ENCODE results near the gene RGS4. TPM values are rescaled to one million over a fixed set of nuclear protein-coding genes. Genes with fewer than 3 reads are reported as not detected.

Gene RGS4
- polyA plus RNA-seq, 2 donors = 0.33 to 0.39 TPM

DNA sequence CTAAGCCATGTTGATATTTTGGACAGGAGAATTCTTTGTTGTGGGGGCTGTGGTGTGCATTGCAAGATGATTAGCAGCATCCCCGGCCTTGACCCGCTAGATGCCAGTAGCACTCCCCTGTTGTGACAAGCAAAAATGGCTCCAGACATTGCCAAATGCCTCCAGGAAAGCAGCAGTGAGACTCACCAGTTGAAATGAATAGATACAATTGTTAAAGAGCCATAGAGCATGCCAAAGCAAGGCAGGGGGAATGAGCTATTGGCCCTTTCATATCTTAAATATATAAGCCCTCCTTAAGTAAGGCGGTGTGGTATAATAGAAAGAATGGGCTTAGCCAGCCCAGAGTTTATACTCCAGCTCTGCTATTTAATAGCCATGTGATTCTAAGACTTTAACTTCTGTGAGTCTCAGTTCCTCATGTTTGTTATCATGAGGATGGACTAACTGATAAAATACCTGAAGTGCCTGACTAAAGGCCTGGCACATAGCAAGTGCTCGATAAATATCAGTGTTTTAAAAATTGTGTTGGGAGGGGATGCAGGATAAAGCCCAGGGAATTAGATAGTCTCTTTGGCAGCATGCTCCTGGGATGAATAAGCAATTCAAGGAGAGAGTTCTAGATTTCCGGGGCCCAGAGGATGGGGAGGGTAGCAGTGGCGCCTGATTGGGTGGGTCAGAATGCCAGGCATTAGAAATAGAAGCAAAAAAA is 21.1 kb upstream of the RGS4 start:
- Histone ChIP-seq H3K27ac (ENCODE audit: low read depth in 2 of 2, low read length in 1 of 2) (no peak overlapping the region), H3K36me3 (ENCODE audit: control insufficient read depth in 2 of 2, insufficient read depth in 2 of 2, low read length in 1 of 2) (no peaks in the 10 kb centered on the region), H3K9me3 (ENCODE audit: control insufficient read depth in 2 of 2, insufficient read depth in 1 of 2, low read depth in 1 of 2, low read length in 1 of 2) (no peaks in the 10 kb centered on the region), H3K27me3 (ENCODE audit: control insufficient read depth in 1 of 2, insufficient read depth in 2 of 2, low read length in 2 of 2) (no peaks in the 10 kb centered on the region), H3K4me1 (ENCODE audit: control insufficient read depth in 2 of 2, insufficient read depth in 2 of 2, low read length in 1 of 2) (no peaks in the 10 kb centered on the region), H3K4me3 (ENCODE audit: low read depth in 1 of 2, low read length in 2 of 2) (no peak overlapping the region)
- 76 to 80% methylated on average over 6 of the region's 6 CpGs for WGBS, 2 donors

DNA sequence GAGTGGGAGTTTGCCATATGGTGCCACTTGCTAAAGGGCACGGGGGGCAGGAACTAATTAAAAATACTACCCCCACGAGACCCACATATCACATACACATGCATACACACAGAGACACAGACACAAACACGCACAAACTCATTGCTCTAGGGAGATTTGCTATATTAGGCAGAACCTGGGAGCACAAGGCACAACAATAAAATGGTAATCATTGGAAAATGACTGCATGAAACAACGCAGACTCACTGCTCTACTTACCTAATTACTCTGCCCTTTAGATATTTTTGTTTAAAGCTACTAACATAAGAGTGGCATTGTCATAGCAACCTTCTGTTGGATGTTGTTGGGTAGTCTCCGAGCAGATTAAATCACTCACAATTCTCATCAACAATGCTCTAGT is 20.3 kb upstream of the RGS4 start:
- 68 to 73% methylated on average over 5 of the region's 5 CpGs for WGBS, 2 donors
- Histone ChIP-seq H3K27me3 (ENCODE audit: control insufficient read depth in 1 of 2, insufficient read depth in 2 of 2, low read length in 2 of 2) (no peaks in the 10 kb centered on the region), H3K9me3 (ENCODE audit: control insufficient read depth in 2 of 2, insufficient read depth in 1 of 2, low read depth in 1 of 2, low read length in 1 of 2) (no peaks in the 10 kb centered on the region), H3K4me1 (ENCODE audit: control insufficient read depth in 2 of 2, insufficient read depth in 2 of 2, low read length in 1 of 2) (no peaks in the 10 kb centered on the region), H3K27ac (ENCODE audit: low read depth in 2 of 2, low read length in 1 of 2) (no peak overlapping the region), H3K36me3 (ENCODE audit: control insufficient read depth in 2 of 2, insufficient read depth in 2 of 2, low read length in 1 of 2) (no peaks in the 10 kb centered on the region), H3K4me3 (ENCODE audit: low read depth in 1 of 2, low read length in 2 of 2) (no peak overlapping the region)

DNA sequence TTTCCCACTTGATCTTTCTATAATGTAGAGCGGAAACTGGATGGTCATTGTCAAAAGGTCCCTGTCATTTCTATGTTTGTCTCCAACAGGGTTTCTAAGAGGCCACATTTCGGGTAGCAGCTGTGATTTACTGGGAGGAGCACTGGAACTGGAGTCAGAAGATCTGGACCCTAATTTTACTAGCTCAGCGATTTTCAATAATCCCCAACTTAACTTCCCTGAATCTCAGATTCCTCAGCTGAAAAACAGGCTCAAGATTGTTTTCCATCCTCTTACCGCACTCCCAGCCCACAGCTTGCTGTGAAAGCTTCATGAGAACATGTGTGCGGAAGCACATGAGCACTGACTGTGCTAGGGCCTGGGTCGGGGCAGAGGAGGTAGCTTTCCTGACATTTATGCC is 19.9 kb upstream of the RGS4 start:
- WGBS, 2 donors = 88 to 91% methylated on average over 6 of the region's 6 CpGs
- Histone ChIP-seq H3K4me3 (ENCODE audit: low read depth in 1 of 2, low read length in 2 of 2) (no peak overlapping the region), H3K27me3 (ENCODE audit: control insufficient read depth in 1 of 2, insufficient read depth in 2 of 2, low read length in 2 of 2) (no peaks in the 10 kb centered on the region), H3K27ac (ENCODE audit: low read depth in 2 of 2, low read length in 1 of 2) (no peak overlapping the region), H3K9me3 (ENCODE audit: control insufficient read depth in 2 of 2, insufficient read depth in 1 of 2, low read depth in 1 of 2, low read length in 1 of 2) (no peaks in the 10 kb centered on the region), H3K4me1 (ENCODE audit: control insufficient read depth in 2 of 2, insufficient read depth in 2 of 2, low read length in 1 of 2) (no peaks in the 10 kb centered on the region), H3K36me3 (ENCODE audit: control insufficient read depth in 2 of 2, insufficient read depth in 2 of 2, low read length in 1 of 2) (no peaks in the 10 kb centered on the region)

DNA sequence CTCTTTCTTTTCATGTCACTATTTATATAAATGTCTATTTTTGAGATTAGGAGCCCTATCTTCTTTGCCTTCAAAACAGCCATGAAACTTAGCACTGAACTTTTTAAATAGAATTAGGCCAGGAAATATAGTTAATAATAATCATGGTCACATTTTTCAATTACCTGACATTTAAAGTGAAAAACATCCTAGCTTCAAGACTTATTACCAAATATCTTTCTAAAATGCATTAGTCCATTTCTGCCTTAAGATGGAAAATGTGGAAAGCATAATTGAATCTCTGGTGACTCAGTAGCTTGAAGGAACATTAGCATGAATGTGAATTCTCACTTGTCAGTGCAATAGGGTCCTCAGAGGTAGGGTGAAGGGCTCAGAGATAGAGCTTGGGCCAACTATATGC is 18.7 kb upstream of the RGS4 start:
- Histone ChIP-seq H3K27ac (ENCODE audit: low read depth in 2 of 2, low read length in 1 of 2) (no peak overlapping the region), H3K36me3 (ENCODE audit: control insufficient read depth in 2 of 2, insufficient read depth in 2 of 2, low read length in 1 of 2) (no peaks in the 10 kb centered on the region)

DNA sequence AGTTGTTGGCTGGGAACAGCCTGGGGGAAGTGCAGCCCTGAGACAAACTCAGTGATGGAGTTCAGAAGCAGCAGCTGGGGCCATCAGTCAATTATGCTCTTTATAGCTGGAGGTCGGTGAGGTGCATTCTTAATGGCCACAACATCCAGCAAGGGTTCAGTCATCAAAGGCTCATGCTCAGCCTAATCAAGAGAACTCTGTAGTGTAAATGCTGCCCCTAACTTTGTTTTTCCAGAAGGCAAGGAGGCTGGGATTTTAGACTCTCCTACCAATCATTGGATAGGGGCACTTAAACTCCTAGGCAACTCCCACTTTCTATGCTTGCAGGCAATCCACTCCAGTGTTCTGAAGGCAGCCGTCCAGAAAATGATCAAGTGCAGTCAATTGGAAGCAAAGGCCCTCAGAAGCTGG is 15.0 kb upstream of the RGS4 start:
- 52 to 63% methylated on average over 2 of the region's 2 CpGs for WGBS, 2 donors
- Histone ChIP-seq H3K27ac (ENCODE audit: low read depth in 2 of 2, low read length in 1 of 2) (no peak overlapping the region), H3K4me3 (ENCODE audit: low read depth in 1 of 2, low read length in 2 of 2) (no peak overlapping the region), H3K27me3 (ENCODE audit: control insufficient read depth in 1 of 2, insufficient read depth in 2 of 2, low read length in 2 of 2) (no peaks in the 10 kb centered on the region), H3K4me1 (ENCODE audit: control insufficient read depth in 2 of 2, insufficient read depth in 2 of 2, low read length in 1 of 2) (no peaks in the 10 kb centered on the region), H3K36me3 (ENCODE audit: control insufficient read depth in 2 of 2, insufficient read depth in 2 of 2, low read length in 1 of 2) (no peaks in the 10 kb centered on the region), H3K9me3 (ENCODE audit: control insufficient read depth in 2 of 2, insufficient read depth in 1 of 2, low read depth in 1 of 2, low read length in 1 of 2) (no peaks in the 10 kb centered on the region)

More for the DNA sequence above, 18.7 kb upstream of the RGS4 start:
- H3K27me3 ChIP-seq (ENCODE audit: control insufficient read depth in 1 of 2, insufficient read depth in 2 of 2, low read length in 2 of 2) = no peaks in the 10 kb centered on the region
- no peak overlapping the region for H3K4me3 ChIP-seq (ENCODE audit: low read depth in 1 of 2, low read length in 2 of 2)
- no peaks in the 10 kb centered on the region for H3K9me3 ChIP-seq (ENCODE audit: control insufficient read depth in 2 of 2, insufficient read depth in 1 of 2, low read depth in 1 of 2, low read length in 1 of 2)
- no peaks in the 10 kb centered on the region for H3K4me1 ChIP-seq (ENCODE audit: control insufficient read depth in 2 of 2, insufficient read depth in 2 of 2, low read length in 1 of 2)

DNA sequence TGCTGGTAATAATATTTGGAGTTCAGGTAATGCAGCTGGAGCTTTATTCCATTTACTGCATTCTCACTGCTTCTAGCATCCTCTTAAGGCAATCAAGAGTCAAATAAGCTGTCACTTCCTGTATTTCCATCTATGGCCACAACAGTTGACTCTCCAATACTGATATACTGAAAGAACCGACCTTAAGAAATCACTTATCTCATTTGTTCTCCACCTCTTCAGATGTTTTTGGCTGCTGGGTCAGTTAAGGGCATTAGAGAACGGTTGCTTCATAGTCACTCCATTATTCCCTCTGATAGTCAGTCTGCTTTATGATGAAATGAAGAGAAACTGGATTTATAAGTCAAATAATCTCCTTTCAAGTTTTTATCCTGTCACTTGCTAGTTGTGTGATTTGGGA is 14.2 kb upstream of the RGS4 start:
- Histone ChIP-seq H3K4me1 (ENCODE audit: control insufficient read depth in 2 of 2, insufficient read depth in 2 of 2, low read length in 1 of 2) (no peaks in the 10 kb centered on the region), H3K4me3 (ENCODE audit: low read depth in 1 of 2, low read length in 2 of 2) (no peak overlapping the region), H3K36me3 (ENCODE audit: control insufficient read depth in 2 of 2, insufficient read depth in 2 of 2, low read length in 1 of 2) (no peaks in the 10 kb centered on the region), H3K27ac (ENCODE audit: low read depth in 2 of 2, low read length in 1 of 2) (no peak overlapping the region), H3K27me3 (ENCODE audit: control insufficient read depth in 1 of 2, insufficient read depth in 2 of 2, low read length in 2 of 2) (no peaks in the 10 kb centered on the region), H3K9me3 (ENCODE audit: control insufficient read depth in 2 of 2, insufficient read depth in 1 of 2, low read depth in 1 of 2, low read length in 1 of 2) (no peaks in the 10 kb centered on the region)
- 32 to 46% methylated on average over 2 of the region's 2 CpGs for WGBS, 2 donors

DNA sequence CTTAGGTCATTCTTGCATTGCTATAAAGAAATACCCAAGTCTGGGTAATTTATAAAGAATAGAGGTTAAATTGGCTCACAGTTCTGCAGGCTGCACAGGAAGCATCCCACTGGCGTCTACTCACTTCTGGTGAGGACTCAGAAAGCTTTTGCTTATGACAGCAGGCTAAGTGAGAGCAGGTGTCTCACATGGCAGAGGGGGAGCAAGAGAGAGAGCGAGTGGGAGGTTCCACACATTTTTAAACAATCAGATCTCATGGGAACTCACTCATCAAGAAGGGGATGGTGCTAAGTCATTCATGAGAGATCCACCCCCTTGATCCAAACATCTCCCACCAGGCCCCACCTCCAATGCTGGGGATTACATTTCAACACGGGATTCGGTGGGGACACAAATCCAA is 13.6 kb upstream of the RGS4 start:
- H3K27ac ChIP-seq (ENCODE audit: low read depth in 2 of 2, low read length in 1 of 2) = no peak overlapping the region
- H3K4me1 ChIP-seq (ENCODE audit: control insufficient read depth in 2 of 2, insufficient read depth in 2 of 2, low read length in 1 of 2) = no peaks in the 10 kb centered on the region
- WGBS, 2 donors = 64 to 75% methylated on average over 4 of the region's 4 CpGs

GRCh38 chr1:163056831-163057230 is 12.3 kb upstream of the RGS4 start:
- Histone ChIP-seq H3K27ac (ENCODE audit: low read depth in 2 of 2, low read length in 1 of 2) (no peak overlapping the region), H3K4me3 (ENCODE audit: low read depth in 1 of 2, low read length in 2 of 2) (no peak overlapping the region), H3K27me3 (ENCODE audit: control insufficient read depth in 1 of 2, insufficient read depth in 2 of 2, low read length in 2 of 2) (no peaks in the 10 kb centered on the region), H3K4me1 (ENCODE audit: control insufficient read depth in 2 of 2, insufficient read depth in 2 of 2, low read length in 1 of 2) (no peaks in the 10 kb centered on the region), H3K9me3 (ENCODE audit: control insufficient read depth in 2 of 2, insufficient read depth in 1 of 2, low read depth in 1 of 2, low read length in 1 of 2) (no peaks in the 10 kb centered on the region), H3K36me3 (ENCODE audit: control insufficient read depth in 2 of 2, insufficient read depth in 2 of 2, low read length in 1 of 2) (no peaks in the 10 kb centered on the region)

More for the DNA sequence above, 13.6 kb upstream of the RGS4 start:
- Histone ChIP-seq H3K27me3 (ENCODE audit: control insufficient read depth in 1 of 2, insufficient read depth in 2 of 2, low read length in 2 of 2) (no peaks in the 10 kb centered on the region), H3K36me3 (ENCODE audit: control insufficient read depth in 2 of 2, insufficient read depth in 2 of 2, low read length in 1 of 2) (no peaks in the 10 kb centered on the region), H3K4me3 (ENCODE audit: low read depth in 1 of 2, low read length in 2 of 2) (no peak overlapping the region), H3K9me3 (ENCODE audit: control insufficient read depth in 2 of 2, insufficient read depth in 1 of 2, low read depth in 1 of 2, low read length in 1 of 2) (no peaks in the 10 kb centered on the region)

- Histone ChIP-seq H3K4me3 (ENCODE audit: low read depth in 1 of 2, low read length in 2 of 2) (no peak overlapping the region), H3K27me3 (ENCODE audit: control insufficient read depth in 1 of 2, insufficient read depth in 2 of 2, low read length in 2 of 2) (no peaks in the 10 kb centered on the region), H3K9me3 (ENCODE audit: control insufficient read depth in 2 of 2, insufficient read depth in 1 of 2, low read depth in 1 of 2, low read length in 1 of 2) (no peaks in the 10 kb centered on the region), H3K4me1 (ENCODE audit: control insufficient read depth in 2 of 2, insufficient read depth in 2 of 2, low read length in 1 of 2) (no peaks in the 10 kb centered on the region), H3K36me3 (ENCODE audit: control insufficient read depth in 2 of 2, insufficient read depth in 2 of 2, low read length in 1 of 2) (no peaks in the 10 kb centered on the region), H3K27ac (ENCODE audit: low read depth in 2 of 2, low read length in 1 of 2) (no peak overlapping the region)
- WGBS, 2 donors = 68 to 74% methylated on average over 1 of the region's 1 CpG
Measured at GRCh38 chr1:163060343-163061007, 8.7 kb upstream of the RGS4 start.

GRCh38 chr1:163063143-163063542 is 6.0 kb upstream of the RGS4 start:
- Histone ChIP-seq H3K4me1 (ENCODE audit: control insufficient read depth in 2 of 2, insufficient read depth in 2 of 2, low read length in 1 of 2) (no peaks in the 10 kb centered on the region), H3K9me3 (ENCODE audit: control insufficient read depth in 2 of 2, insufficient read depth in 1 of 2, low read depth in 1 of 2, low read length in 1 of 2) (no peaks in the 10 kb centered on the region), H3K36me3 (ENCODE audit: control insufficient read depth in 2 of 2, insufficient read depth in 2 of 2, low read length in 1 of 2) (no peaks in the 10 kb centered on the region), H3K27me3 (ENCODE audit: control insufficient read depth in 1 of 2, insufficient read depth in 2 of 2, low read length in 2 of 2) (no peaks in the 10 kb centered on the region), H3K4me3 (ENCODE audit: low read depth in 1 of 2, low read length in 2 of 2) (no peak overlapping the region), H3K27ac (ENCODE audit: low read depth in 2 of 2, low read length in 1 of 2) (no peak overlapping the region)

Data from esophagus (tissue), 2 donors.